ENCODE results near the gene SLC6A11.

Gene SLC6A11

DNA sequence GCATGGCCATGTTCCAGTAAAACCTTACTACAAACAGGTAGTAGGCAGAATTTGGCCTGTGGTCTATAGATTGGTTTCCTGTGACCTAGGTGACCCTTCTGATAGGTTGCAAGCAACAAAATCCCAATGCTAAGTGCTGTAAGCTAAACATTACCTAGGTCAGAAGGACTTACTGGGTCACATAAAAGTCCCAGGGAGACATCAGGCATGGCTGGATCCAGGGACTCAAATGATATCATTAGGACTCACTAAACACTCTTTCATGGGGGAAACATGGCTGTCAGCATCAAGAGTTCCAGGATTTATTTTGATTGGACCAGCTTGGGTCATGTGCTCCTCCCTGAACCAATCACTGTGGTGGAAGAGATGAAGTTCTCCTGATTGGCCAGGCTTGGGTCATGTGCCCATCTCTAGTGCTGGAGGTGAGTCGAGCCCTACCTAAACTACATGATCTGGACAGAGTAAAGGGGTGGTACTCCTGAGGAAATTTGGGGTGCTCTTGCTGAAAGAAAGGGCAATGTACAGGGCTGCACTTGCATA lies 159.7 kb downstream of the SLC6A11 start:
- DNase-seq (ENCODE audit: low read depth in 2 of 2, low spot score in 1 of 2), result no peak

DNA sequence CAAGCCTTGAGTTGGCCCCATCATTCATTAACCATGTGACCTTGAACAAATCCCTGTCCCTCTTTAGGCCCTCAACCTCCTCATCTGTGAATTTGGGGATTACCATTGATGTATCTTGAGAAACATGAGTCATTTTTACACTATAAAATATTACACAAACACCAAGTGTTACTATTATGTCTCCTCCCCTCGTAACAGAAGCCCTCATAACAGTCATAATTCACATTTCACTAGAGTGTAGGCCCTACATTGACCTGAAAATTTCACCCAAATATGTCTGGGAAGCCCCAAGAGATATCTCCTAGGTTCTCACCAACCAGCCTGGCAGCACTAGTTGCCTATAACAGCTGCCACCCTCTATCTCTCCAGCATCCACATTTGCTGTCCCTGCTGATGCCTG lies 160.7 kb downstream of the SLC6A11 start:
- DNase-seq (ENCODE audit: low read depth in 2 of 2, low spot score in 1 of 2), result no peak

DNA sequence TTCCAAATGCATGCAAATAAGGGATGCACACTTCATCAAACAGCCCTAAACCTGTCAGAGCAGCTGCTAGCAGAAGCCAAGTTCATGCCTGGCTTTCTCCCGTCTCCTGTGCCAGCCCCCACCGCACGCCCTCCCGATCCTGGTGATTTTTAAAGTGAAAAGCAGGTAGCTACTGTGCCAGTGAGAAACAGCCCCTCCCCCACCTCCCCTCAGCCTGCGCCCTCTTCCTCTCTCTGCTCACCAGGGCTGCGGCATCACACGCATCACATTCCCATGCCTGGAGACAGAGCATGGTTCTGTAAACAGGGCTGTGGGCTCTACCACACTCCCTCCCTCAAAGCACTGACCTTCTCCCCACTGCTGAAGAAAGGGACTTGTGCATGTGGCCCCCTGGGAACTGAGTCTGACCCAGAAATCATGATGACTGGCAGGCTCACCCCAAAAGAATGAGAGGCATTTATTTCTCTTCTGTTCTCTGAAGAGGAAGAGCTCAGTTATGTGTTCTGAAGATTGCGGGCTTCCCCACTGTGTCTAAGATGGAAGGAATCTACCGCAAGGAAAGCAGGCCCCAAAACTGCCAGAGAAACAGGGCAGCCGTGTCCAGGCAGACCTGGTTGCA lies 162.0 kb downstream of the SLC6A11 start:
- no peak for DNase-seq (ENCODE audit: low read depth in 2 of 2, low spot score in 1 of 2)

DNA sequence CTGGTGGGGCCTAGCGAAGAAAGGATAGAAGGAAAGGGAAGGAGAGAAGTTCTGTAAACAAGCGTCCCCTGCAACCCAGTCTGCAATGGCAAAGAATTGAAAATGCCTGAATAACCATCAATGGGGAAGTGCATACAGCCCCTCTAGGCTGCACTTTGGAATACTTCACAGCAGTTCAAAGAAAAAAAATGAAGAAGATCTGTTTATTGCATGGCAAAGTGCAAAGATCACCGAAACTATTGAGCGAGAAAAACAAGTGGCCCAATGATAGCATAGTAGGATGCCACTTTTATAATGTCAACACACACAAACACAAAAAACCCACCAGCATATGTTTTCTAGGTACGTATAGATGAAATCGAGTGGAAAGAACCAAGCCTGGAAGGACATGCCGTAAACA lies 162.9 kb downstream of the SLC6A11 start:
- no peak for DNase-seq (ENCODE audit: low read depth in 2 of 2, low spot score in 1 of 2)

DNA sequence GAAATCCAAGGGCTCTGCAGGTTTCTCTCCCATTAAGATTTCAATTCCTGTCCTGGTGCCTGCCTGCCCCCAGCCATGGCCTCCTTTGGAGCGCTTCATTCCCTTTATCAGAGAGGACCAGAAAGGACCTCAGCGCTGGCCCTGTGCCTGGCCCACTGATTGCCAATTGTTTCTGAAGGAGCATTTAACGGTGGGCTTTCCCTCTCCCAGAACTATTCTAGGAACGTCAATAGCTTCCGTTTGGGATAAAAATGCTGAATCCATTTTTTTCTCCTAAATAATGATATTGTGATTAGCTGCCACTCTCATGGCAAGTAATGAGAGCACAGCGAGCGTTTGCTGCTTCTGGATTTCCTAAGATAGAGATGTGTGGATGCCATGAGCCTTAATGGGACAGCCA lies 164.3 kb downstream of the SLC6A11 start:
- no peak for DNase-seq (ENCODE audit: low read depth in 2 of 2, low spot score in 1 of 2)

DNA sequence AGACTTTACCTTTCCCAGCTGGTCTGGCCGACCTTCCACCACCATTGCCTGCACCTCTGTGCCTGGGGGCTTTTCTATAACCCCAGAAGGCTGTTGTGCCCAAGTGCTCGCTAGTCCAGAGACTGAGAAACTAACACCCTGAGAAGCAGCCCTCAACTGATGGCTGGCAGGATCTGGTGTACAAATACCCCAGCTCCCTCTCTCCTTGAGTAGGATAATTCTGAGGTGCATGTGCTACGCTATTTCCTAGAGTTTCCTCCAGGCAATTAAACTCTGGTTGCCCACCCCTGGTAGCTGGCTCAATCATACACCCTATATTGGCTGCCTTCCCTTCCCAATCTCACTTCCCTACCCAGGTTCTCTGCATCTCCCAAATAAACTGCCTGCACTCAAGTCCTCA lies 165.0 kb downstream of the SLC6A11 start:
- DNase-seq (ENCODE audit: low read depth in 2 of 2, low spot score in 1 of 2), result no peak

DNA sequence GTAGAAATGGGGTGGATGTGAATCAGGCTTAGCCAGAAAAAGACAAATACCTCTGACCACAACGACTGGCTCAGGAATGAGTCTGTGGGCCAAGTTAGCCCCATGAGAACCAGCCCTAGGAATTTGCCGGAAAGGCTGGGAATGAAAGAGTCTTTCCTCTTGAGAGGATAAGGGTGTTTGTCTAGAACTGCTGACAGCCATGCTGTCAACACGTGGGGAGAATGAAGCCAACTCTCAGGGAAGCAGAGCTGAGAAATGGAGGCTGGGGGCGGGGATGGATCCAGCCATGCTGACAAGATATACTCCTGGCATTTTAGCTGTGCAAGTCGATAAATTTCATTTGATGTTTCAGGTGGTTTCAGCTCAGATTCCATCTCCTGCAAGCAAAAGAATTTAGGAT lies 165.9 kb downstream of the SLC6A11 start:
- no peak for DNase-seq (ENCODE audit: low read depth in 2 of 2, low spot score in 1 of 2)

DNA sequence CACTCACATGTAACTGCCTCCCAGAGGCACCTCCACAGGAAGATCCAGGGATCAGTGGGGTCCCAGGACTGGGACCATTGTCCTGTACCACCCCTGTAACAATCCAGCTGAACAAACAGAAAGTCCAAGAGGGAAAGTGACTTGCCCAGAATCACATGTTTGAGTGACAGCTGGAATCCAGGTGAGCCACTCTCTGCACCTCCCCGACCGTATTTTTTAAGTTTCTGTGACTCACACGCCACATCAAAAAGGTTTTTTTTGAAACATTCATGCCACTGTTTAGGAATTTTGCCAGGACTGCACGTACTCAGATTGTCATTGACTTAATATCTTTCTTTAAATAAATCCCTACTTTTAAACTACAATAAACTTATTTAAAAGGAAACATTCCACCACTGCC lies 166.8 kb downstream of the SLC6A11 start:
- DNase-seq (ENCODE audit: low read depth in 2 of 2, low spot score in 1 of 2), result no peak

DNA sequence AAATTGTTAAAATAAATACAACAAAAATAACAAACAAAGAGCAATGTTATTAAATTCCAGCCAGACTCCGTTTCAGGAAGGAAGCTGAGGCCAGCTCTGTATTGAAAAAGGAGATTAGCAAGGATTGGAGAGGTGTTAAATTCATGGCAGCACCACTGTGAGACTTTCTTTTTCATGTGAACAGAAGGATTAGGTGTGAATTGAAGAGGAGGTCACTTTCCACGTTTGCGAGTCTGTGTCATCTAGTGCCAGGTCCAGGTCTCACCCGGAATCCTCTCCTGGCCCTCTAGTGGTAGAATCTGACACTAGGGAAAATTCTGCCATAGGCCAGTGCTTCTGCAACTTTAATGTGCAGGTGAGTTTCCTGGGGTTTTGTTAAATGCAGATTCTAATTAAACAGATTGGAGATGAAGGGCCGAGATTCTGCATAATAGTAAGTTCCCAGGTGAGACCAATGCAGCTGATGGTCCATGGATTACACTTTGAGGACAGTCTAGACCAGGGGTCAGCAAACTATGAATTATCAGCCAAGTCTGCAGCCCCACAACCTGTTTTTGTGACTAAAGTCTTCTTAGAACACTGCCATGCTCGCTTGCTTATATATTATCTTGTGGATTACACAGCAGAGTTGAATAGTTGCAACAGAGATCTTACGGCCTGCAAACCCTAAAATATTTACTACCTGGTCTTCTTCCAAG lies 167.3 kb downstream of the SLC6A11 start:
- no peak for DNase-seq (ENCODE audit: low read depth in 2 of 2, low spot score in 1 of 2)

DNA sequence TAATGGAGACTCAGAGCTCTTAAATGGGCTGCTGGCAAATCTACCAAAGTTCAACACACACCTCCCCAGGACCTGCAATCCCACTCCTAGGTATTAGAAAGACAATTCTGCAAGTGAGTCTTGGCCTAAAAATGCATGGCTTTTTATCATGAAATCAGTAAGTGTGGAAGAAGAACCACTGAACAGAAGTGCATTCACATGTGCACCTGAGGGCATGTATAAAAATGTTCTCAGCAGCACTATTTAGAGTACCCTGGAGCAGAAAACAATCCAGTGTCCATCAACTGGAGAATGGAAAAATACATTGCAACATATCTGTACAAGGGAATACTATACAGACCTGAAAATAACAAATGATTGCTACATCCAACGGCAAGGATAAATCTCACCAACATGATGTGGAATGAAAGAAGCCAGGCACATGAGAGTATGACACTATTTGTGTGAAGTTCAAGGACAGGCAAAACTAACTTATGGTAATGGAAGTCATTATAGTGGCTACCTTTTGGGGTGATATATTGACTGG lies 168.4 kb downstream of the SLC6A11 start:
- no peak for DNase-seq (ENCODE audit: low read depth in 2 of 2, low spot score in 1 of 2)

DNA sequence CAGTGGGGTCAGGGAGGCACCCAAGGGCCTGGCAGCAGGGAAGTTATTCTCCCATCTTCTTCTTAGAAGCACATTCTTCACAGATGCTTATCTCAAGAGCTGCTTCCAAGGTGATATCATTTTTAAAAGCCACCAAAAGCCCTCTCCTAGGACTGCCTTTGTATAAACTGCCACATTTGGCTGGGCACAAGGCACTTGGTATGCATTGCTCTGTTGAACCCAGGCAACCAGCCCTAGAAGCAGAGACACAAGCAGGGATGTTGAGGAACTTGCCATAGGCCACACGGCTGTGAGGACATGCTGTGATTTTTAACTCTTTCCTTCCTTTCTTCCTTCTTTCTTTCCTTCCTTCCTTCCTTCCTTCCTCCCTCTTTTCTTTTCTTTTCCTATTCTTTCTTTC lies 169.2 kb downstream of the SLC6A11 start:
- DNase-seq (ENCODE audit: low read depth in 2 of 2, low spot score in 1 of 2), result no peak

DNA sequence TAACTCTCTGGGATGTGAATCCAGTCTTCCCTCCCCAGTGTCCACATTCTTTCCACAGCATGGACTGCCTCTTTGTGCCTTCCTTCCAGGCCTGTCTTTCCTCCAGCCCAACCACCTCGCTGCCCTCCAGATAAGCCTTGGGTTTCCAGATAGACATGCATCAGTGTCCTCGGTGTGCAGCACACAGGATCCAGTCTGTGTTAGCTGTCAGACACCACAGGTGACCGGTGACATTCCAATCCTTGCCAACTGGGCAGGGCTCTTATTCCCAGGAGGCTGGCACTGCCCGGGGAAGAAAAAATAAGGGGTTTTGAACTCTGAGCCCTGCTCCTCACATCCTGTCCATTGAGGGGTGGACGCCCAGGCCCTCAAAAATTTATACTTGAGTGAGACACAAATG lies 170.6 kb downstream of the SLC6A11 start:
- DNase-seq (ENCODE audit: low read depth in 2 of 2, low spot score in 1 of 2), result no peak

DNA sequence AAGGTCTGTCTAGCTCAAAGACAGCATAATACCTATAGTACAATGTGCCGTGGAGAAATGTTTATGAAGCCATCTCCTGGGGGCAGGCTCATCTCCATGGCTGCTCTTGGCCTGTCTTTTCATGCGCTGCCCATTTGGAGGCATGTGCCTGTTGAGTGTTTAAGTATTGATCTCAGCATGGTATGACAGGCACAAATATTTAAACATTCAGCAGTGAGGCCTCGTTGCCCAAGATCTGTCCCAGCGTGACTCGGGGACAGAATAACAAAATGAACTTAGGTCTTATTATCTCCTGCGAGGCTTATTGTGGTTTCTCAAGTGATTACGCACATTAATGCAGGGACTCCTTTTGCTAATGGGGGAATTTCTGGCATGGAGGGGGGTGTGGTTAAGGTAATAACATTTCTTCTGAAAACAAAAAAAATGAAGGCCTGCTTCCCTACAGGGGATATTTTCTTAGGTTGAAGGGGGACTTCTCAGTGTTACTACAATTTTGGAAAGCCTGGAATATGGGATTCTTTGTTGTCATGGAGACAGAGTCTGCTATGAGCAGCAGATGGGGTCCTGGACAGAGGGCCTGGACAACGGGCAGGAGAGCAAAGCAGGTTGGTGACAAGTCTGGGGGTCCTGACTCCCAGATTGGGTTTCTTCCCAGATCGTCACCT lies 172.1 kb downstream of the SLC6A11 start:
- DNase-seq (ENCODE audit: low read depth in 2 of 2, low spot score in 1 of 2), result no peak

DNA sequence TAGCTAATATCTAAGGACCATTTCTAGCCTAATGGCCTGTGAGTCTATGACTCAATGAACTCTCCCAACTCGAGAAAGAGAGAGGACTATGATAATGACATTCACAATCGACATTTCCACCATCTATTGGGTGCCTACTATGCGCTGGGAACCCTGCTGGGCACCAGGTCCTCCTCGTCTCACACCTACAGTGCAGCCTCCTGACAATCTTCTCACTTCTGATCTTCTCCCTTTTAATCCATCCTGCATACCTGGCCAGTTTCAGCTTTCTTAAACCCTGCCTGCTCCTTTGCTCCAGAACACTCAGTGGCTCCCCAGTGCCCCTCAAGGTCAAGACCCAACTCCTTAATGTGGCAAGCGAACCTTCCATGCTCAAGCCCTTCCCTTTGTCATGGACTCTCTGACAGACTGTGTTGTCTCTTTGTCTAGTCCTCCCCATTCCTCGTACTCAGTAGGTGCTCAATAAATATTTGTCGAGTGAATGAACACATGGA lies 173.0 kb downstream of the SLC6A11 start:
- no peak for DNase-seq (ENCODE audit: low read depth in 2 of 2, low spot score in 1 of 2)
